ENCODE measurements around the gene BUD31.
"Not testable (repeated sequence)": the region's sequence is repeated elsewhere in the genome, so short reads cannot be mapped to it uniquely, and the experiment has no call there.

BUD31 gene

GRCh38 chr7:99380823-99381663, 27.7 kb upstream of the BUD31 start:
- no peak for DNase-seq (ENCODE audit: low read depth)

GRCh38 chr7:99381664-99382075, 27.1 kb upstream of the BUD31 start:
- no peak for DNase-seq (ENCODE audit: low read depth)

- no peak for DNase-seq (ENCODE audit: low read depth)
Measured at GRCh38 chr7:99383203-99383602, 25.6 kb upstream of the BUD31 start.

GRCh38 chr7:99383791-99384370, 24.9 kb upstream of the BUD31 start:
- no peak for DNase-seq (ENCODE audit: low read depth)

GRCh38 chr7:99384523-99384922, 24.2 kb upstream of the BUD31 start:
- DNase-seq (ENCODE audit: low read depth): no peak

GRCh38 chr7:99385564-99385963, 23.2 kb upstream of the BUD31 start:
- DNase-seq (ENCODE audit: low read depth): no peak

- DNase-seq (ENCODE audit: low read depth): no peak
Measured at GRCh38 chr7:99386584-99387238, 22.1 kb upstream of the BUD31 start.

GRCh38 chr7:99387239-99387635, 21.5 kb upstream of the BUD31 start:
- DNase-seq (ENCODE audit: low read depth): not testable (repeated sequence)

- no peak for DNase-seq (ENCODE audit: low read depth)
Measured at GRCh38 chr7:99387912-99388311, 20.9 kb upstream of the BUD31 start.

GRCh38 chr7:99389772-99390171, 19.0 kb upstream of the BUD31 start:
- DNase-seq (ENCODE audit: low read depth): no peak

GRCh38 chr7:99390941-99391602, 17.7 kb upstream of the BUD31 start:
- no peak for DNase-seq (ENCODE audit: low read depth)

- no peak for DNase-seq (ENCODE audit: low read depth)
Measured at GRCh38 chr7:99392046-99392445, 16.7 kb upstream of the BUD31 start.

- no peak for DNase-seq (ENCODE audit: low read depth)
Measured at GRCh38 chr7:99392659-99393354, 16.0 kb upstream of the BUD31 start.

- DNase-seq (ENCODE audit: low read depth): no peak
Measured at GRCh38 chr7:99393355-99394187, 15.2 kb upstream of the BUD31 start.

- DNase-seq (ENCODE audit: low read depth): no peak
Measured at GRCh38 chr7:99394188-99394502, 14.6 kb upstream of the BUD31 start.

- DNase-seq (ENCODE audit: low read depth): no peak
Measured at GRCh38 chr7:99395616-99396327, 13.0 kb upstream of the BUD31 start.

- DNase-seq (ENCODE audit: low read depth): no peak
Measured at GRCh38 chr7:99396418-99397296, 12.1 kb upstream of the BUD31 start.

GRCh38 chr7:99397297-99397983, 11.3 kb upstream of the BUD31 start:
- DNase-seq (ENCODE audit: low read depth): no peak

- no peak for DNase-seq (ENCODE audit: low read depth)
Measured at GRCh38 chr7:99398891-99399445, 9.8 kb upstream of the BUD31 start.

Measured in GM04503 (cell line).